ENCODE results near the gene ZDHHC14. TPM values are rescaled to one million over a fixed set of nuclear protein-coding genes. Genes with fewer than 3 reads are reported as not detected.
"Not testable (repeated sequence)": the region's sequence is repeated elsewhere in the genome, so short reads cannot be mapped to it uniquely, and the experiment has no call there.

Gene ZDHHC14
- polyA plus RNA-seq, 1 donor: 6.7 TPM

DNA sequence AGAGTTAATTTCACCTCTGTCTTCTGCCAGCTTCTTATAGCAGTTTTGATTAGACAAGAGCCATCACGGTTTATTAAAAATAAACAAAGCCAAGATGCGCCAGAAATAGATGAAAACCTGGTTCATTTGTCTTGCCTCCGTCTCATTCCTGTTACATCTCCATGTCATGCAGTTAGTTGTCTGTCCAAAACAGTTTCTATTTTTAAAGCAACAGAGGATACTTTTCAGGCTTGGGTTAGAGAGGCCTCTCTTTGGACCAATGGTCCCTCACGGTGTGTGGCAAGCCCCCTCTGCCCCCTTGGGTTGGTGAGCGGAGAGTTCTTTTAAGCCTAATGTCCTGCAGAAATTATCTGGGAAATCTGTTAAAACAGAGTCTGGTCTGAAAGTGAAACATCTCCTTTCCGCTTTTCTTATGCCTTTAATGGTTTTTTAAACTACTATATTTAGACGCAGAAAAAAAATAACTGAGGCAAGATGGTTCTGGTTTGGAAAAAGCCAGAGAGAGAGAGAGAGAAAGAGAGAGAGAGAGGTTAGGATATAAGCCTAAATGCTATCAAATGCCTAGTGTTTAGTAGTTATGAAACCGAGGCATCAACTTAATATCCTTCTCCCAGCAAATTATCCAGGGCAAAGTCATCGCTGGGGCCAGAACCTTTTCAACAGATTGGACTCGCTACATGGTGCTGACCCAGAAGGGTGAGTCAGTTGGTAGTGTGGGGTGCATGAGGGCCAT is 64.5 kb downstream of the ZDHHC14 start:
- no peak for DNase-seq

DNA sequence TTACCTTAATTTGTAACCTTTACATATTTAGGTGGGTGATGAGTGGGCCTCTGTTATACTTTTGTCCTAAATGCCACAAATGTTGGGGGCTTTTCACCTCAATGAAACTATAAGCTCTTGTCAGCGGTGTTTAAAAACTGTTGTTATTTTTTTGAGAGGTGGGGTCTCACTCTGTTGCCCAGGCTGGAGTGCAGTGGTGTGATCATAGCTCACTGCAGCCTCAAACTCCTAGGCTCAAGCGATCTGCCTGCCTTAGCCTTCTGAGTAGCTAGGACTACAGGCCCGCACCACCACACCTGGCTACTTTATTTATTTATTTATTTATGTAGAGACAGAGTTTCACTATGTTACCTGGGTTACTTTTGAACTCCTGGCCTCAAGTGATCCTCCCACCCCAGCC is 66.7 kb downstream of the ZDHHC14 start:
- no peak for DNase-seq

DNA sequence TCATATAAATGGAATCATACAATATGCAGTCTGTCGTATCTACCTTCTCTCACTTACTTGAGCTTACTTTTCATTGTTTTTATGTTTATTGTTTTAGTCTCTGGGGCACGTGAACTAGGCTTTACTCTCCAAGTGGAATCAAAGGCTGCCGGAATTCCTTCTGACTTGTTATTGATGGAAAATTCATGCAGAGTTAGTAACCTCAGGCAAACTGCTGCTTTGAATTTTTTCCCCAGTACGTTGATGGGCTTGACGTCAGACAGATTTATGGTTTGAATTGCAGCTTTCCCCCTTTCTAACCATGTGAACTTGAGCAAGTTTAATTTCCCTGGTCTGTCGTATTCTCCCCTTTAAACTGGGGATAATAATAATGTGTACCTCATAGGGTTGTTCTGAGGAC is 68.6 kb downstream of the ZDHHC14 start:
- no peak for DNase-seq

DNA sequence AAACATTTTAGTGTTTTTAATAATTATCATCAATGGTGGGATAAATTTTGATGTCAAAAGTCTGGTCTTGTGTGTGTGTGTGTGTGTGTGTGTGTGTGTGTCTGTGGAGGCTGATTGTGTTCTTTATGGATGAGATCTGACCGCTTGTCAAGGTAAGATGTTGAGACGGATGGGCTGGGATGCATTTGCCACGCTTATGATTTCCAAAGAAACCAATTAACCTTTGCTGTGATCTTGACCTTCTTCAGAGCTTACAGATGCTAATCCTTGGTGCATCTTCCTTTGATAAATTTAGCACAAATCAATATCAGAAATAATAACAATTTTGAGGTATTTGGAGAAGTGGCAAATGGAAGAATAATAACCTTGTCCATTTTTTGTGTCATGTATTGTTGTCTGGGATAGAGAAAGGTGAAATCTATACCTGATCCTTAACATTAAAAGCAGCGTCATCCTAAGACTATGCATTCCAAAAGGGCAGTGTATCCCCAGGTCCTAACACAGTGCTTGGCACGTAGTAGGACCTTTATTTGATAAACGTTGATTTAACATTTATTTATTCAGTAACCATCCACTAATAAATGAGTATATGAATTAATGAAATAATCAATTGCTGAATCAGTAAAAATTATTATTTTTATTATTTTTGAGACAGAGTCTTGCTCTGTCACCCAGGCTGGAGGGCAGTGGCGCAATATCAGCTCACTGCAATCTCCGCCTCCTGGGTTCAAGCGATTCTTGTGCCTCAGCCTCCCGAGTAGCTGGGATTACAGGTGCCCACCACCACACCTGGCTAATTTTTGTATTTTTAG is 70.1 kb downstream of the ZDHHC14 start:
- DNase-seq: no peak

DNA sequence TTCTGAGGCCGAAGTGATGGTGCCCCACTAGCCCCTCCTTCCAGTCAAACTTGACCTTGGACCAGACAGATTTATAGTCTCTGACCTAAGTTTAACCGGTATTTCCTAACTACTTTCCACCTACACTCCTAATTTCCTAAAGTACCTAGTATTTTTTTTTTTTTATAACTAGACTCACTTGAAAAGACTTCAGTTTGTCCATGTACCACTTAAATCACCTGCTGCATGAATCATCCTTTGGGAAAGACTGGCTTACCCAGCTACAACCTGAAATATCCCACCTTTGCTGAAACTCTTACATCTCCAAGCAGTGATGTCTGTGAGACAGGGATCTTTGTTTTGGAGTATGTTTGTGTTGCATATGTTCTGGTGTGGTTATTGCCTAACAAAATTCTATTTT is 71.1 kb downstream of the ZDHHC14 start:
- no peak for DNase-seq

DNA sequence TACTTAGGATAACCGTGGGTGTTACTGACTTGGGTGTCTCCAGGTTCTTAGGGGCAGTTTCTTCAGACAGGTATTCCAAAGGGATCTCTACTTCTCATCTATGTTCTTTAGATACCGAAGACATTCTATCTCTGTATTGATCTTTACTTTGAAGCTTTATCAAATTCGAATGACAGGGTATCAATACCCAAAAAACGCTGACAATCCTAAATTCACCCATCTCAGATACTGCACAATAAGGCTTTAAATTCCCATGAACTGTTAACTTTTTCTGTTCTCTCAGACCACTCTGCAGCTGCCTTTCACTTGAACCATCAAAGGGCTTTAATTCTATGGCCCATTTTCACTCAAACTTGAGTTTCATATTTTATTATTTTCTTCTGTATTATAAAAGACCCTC is 72.1 kb downstream of the ZDHHC14 start:
- no peak for DNase-seq

DNA sequence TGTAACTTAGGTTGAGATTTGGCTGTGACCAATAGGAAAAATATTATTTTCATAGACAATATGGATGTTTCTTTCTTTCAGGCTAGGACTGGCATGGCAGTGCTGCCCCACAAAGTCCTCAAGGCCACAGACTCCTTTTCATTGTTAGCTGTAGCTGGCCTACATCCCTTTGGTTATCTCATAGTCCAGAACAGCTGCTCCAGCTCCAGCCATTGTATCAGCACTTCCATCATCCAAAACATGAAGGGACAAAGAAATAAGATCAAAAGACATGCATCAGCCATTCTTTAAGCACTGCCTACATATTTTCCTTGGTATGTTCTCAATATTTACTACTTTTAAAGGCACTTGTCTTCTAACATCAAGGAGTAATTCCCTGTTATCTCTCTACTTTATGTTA is 73.0 kb downstream of the ZDHHC14 start:
- no peak for DNase-seq

DNA sequence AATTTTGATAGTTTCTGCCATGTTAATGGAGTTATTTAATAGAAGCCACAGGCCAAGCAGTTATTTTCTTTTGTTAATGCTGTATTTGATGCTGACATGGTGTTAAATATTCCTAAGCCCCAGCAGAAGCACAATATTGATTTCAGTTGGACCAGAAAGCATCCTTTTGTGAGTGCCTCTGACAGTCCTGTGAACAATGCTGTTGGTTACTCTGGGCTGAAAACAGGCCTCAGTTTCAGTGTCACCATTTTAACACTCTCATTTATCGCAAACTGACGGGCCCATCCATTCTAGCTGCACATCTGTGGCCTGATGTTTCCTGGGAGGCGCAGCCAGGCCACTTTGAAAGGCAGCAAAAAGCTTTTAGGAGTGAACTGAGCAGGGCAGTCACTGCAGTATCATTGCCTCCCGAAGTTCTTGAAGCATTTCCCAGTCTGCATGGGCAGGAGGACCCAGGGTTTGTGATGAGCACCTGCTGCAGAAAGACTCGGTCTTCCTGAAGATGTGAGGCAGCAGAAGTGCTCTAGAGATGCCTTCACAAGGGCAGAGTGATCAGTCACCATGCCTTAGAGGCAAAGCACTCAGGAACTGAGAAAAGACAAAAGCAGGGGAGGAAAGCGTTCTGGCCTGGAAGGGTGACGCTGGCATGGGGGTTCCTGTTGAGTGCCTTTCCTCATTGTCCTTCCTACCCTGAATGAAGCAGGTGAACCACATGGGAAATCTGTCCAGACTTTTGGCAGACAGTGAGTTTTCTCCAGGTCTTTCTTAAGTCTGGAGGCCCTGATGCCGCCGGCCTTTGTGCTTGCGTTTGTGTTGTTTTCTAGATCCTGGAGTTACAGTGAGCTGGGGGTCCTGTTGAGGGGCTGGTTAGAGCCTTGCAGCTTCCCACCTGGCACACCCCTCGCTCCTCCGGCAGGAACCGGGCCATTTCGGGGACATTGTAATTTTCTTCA is 74.0 kb downstream of the ZDHHC14 start:
- DNase-seq: no peak

DNA sequence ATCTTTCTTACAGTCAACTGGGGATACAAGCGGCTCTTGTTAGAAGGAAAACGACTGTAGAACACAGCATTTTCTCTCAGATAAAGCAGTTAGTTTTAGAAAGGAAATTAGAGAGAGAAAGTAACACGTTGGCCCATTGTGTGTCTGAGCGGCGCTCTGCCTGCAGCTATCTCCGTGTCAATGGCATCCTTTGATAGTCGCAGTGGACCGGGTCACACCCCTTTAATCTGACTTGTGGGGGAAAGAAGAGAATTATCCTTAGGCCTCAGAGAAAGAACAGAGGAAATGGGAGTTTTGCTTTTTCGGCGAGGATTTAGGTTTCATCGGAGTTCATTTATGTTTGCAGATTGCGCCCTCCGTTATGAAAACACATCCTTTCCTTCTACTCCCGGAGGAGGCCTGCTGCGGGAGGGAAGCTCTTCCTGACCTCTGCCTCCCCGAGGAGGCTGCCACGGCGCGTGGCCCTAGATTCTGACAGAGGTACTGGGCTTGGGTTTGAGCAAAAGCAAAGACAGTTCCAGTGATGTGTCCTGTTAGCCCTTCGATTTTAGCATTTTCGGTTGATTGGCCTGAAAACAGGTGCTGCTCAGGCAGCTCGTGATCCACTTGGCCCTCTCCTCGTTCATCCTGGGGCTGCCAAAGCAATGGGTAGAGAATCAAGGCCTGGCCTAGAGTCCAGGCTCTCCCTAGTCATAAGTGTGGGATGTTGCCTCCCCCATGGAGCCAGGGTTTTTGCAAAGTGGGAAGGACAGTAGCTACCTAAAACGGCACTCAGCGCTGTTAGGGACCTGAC is 74.9 kb downstream of the ZDHHC14 start:
- DNase-seq: no peak

DNA sequence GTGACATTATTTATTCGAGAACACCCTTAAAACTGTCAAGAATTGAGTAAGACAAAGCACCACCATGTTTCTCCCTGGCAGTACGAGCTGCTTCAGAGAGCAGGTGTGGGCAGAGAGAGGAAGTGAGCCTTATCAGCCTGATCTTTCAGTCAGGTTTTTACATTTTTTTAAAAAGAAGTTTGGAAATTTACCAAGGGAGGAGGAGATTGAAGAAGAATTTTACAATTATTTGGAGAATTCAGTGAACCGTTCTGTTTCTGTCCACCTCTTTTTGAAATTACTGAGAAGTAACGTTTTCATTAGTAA is 75.5 kb downstream of the ZDHHC14 start:
- DNase-seq: no peak

DNA sequence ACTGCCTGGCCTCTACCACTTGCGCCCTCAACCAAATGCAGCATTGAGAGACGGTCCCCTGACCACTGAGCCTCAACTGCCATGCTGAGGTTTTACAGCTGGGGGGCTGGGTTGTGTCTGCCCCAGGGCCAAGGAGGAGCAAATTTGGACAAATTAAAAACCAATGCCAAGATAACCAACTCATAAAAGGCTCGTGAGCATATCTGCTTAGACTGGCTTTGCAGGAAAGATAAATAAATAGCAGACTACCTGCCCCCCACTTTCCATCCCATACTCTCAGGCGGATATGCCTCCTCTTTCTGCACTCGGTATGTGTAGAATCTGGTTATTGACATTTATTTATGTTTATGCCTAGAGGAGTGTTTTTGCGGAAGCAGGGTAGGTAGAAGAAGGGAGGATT is 76.8 kb downstream of the ZDHHC14 start:
- DNase-seq: no peak

DNA sequence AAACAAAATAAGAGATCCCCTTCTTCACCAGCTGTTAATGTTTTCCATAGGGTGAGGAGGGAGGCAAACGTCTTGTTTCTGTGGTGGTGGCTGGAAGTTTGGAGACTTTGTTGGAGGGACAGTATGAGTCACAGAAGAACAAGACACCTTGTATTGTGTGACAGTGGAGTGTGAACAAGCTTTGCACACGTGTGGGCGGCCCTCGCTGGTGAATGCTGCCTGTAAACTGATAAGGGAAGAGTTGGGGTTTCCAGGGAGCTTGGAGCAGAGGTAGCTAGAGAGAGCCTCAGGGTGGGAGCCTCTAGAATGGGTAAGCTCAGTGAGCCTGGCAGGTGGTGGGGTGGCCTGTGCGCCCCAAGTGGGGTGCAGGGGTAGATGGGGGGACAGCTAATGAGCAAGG is 78.3 kb downstream of the ZDHHC14 start:
- DNase-seq: no peak

DNA sequence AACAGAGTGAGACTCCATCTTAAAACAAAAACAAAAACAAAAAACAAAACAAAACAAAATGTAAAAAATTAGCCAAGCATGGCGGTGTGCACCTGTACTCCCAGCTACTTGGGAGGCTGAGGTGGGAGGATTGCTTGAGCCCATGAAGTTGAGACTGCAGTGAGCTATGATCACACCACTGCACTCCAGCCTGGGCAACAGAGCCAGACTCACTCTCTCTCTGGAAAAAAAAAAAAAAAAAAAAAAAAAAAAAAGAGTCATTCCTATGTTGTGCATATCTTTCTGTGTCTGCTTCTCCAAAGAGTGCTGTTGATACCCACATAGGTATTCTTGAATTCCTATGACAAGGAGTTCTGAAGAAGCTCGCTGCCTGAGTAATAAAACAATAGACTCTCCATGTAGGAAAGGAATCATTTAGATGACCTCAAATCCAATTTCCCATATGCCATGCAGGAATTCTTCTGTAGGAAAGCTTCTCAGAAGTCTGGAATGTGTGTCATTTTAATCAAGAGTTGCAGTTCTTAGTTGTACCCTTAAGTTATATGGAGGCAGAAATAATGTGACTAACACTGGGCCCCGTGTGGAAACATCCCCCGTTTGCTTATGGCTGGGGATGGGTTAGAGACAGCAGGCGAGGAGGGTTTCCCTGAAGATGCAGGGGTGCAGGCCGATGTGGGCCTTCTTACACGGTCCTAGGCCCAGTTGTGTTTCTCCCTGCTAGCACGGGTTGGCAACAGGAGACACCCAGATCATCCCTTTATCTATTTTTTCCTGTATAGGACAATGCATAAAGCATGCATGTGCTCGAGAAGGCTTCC is 79.4 kb downstream of the ZDHHC14 start:
- no peak for DNase-seq

DNA sequence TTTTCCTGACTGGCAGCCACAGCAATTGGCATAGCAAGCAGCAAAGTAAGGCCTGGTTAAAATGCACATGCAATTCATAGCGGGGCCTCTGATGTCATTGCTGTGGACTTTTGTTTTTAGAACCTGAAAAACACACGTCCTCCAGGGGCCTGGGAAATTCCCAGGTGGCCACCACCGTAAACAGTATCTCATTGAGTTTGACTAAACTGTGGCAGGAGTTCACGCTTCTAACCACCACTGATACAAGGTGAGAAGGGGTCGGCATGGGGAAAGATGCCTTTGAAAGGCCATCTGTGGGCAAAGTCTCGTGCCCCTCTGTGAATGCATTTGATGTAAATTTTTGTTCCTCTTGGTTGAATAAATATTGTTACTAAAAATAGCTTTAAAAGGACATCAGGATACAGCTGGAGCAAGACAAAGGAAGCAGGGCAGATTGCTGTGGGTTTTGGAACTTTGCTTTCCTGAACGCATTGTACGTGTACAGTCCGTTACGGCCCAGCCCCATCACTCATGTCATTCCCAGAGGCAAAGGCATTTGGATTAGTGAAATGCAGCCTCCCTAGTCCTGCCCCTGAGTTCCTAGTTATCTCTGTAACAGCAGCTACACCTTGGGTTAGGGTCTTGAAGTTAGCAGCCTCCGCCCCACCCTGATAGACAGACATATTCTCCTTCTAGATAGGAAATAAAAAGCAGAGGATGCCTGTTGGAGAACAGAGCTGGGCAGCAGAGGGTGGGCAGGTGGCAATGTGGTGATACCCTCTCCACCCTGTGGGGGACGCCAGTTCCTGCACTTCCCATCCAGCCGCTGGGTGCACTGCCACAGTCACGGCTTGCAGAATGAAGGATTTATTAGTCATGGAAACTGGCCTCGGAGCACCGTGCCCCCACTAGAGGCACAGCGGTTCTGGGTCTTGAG is 80.3 kb downstream of the ZDHHC14 start:
- no peak for DNase-seq

DNA sequence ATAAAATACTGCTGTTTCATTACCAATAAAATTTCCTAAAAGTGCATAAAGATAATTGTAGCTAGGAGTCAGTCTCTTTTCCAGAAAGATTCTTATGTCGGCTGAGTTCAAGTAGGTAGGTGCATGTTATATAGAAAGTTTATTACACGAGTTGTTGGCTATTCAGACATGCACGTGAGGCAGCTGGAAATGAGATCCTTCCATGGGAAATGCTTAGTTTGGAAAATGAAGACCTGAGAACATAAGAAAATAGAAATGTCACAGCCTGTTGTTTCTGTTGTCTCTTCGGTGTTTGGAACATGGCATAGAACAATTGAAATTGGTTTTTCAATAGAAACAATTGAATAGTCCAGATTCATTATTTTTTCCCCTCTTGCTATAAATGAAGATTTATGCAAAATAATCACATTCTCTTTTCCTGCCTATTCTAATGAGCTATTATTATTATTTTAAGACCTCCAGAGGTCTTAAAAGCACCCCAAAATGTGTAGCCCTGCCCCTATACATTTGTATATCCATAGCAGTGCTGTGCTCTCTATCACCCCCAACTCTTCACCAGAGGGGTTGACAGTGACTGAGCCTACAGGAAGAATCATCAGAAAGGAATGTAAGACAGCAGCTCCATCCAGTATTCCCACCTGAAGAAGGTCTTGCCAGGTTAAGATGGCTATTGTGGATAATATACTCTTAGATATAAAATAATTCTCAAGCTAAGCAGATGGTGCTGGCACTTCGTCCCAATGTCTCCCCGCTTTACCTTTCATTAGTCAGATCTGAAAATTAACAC is 82.2 kb downstream of the ZDHHC14 start:
- DNase-seq: no peak

DNA sequence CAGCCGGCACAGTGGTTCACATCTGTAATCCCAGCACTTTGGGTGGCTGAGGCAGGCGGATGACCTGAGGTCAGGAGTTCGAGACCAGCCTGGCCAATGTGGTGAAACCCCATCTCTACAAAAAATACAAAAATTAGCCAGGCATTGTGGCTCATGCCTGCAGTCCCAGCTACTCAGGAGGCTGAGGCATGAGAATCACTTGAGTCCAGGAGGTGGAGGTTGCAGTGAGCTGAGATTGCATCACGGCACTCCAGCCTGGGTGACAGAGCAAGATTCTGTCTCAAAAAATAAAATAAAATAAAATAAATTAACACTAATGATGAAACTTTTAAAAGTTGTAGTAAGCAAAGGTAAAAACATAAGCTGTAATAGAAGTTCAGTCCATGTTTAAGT is 82.7 kb downstream of the ZDHHC14 start:
- DNase-seq: not testable (repeated sequence)

DNA sequence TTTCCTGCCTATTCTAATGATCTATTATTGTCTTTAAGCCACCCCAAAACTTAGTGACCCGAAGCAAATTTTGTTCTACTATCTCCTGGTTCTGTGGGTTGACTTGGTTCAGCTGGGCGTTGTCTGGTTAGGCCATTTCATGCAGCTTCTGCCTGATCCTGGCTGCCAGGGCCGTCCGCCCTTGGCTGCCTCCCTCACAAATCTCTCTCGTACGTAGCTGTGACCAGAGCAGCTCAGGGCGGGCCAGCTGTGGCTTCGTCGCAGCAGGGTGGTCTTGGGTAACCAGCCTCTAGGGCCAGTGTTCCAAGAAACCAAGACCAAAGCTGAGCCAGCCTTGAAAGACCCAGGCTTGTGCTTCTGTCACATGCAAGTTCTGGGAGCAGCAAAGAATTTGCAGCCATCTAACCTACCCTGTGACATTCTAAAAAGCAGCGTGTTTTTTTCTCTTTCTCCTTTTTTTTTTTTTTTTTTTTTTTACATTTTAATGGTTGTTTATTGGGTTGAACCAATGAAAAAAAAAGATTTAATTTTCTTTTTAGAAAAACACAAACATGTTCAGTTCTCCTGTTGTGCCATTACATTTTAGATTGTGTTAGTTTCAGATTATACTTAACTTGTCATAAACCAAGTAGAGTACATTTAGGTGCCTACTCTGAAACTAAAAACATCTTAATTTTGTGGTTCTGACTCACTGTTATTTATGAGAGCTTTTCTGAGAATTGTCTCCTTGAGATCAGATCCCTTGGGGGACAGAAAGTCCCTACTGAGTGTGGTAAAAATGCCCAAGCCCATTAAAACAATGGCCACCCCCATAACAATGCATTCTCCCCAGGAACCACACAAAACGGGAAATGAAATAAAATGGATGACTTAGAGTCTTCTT is 83.9 kb downstream of the ZDHHC14 start:
- DNase-seq: no peak

DNA sequence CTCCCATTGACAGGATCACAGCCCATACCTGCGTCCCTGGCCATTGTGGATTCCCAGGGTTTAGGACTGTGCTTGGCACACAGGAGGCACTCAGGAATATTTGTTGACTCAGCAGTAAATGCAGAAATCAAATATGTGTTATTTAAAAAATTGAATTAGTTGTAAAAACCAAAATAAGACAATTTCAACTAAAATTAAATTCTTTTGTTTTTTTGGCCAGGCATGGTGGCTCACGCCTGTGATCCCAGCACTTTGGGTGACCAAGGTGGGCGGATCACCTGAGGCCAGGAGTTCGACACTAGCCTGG is 85.3 kb downstream of the ZDHHC14 start:
- no peak for DNase-seq

DNA sequence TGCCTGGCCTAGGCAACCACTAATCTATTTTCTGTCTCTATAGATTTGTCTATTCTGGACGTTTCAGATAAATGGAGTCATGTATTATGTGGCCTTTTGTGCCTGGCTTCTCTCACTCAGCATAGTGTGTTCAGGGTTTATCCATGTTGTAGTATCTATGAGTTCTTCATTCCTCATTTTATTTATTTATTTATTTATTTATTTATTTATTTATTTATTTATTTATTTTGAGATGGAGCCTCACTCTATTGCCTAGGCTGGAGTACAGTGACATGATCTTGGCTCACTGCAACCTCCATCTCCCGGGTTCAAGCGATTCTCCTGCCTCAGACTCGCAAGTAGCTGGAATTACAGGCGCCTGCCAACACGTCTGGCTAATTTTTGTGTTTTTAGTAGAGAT is 86.3 kb downstream of the ZDHHC14 start:
- not testable (repeated sequence) for DNase-seq
